T-helper 17 cell (primary cell): ENCODE data around the gene ALPK1. TPM values are rescaled to one million over a fixed set of nuclear protein-coding genes. Genes with fewer than 3 reads are reported as not detected.
"Not testable (repeated sequence)": the region's sequence is repeated elsewhere in the genome, so short reads cannot be mapped to it uniquely, and the experiment has no call there.

ENCODE experiments used
- ATAC-seq: fragments of 150-1000 bp; cut with Tn5 transposase; 2 replicates; pipeline ENCODE4 v1.10.0; 2021; ENCODE audit warnings: mild to moderate bottlenecking, moderate library complexity
- DNase-seq, 3 donors: peaks; one replicate each; pipeline versions ENCODE4 v3.0.0 to v3.0.0-alpha.2; 2020 to 2021
- H3K9me3 ChIP-seq: one replicate; pipeline ENCODE4 v1.7.0; 2013; ENCODE audit warnings: low read length, mild to moderate bottlenecking; ENCODE audit not compliant: control insufficient read depth, poor library complexity, severe bottlenecking
- H3K27ac Mint-ChIP-seq: one replicate; pipeline ENCODE4 v1.8.0; 2022; ENCODE audit warnings: mild to moderate bottlenecking, moderate library complexity, mixed read lengths
- H3K27me3 Mint-ChIP-seq: one replicate; pipeline ENCODE4 v1.8.0; 2022; ENCODE audit warnings: mixed read lengths
- H3K36me3 Mint-ChIP-seq: one replicate; pipeline ENCODE4 v1.8.0; 2022; ENCODE audit warnings: low read depth, mixed read lengths
- H3K4me1 Mint-ChIP-seq: one replicate; pipeline ENCODE4 v1.8.0; 2022; ENCODE audit warnings: mild to moderate bottlenecking, mixed read lengths
- H3K4me3 Mint-ChIP-seq: one replicate; pipeline ENCODE4 v1.8.0; 2022; ENCODE audit warnings: mild to moderate bottlenecking, moderate library complexity, mixed read lengths
- total RNA-seq, 4 donors: library from RNA in 2 of 4; stranded (reverse) in 2 of 4; gene quantifications; one replicate each; pipeline ENCODE4 v1.2.3 and lab custom pipeline; 2022 to 2026

The ALPK1 gene
- total RNA-seq, 2 donors from 2014 or later = 7.1 to 18.2 TPM

- ATAC-seq (no peak), DNase-seq (no peak)
- Mint-ChIP-seq H3K27ac (no peak overlapping the region), H3K4me1 (no peaks in the 10 kb centered on the region), H3K27me3 (no peaks in the 10 kb centered on the region), H3K4me3 (no peak overlapping the region), H3K36me3 (peaks cover 9% of the 10 kb centered on the region)
- no peaks in the 10 kb centered on the region for H3K9me3 ChIP-seq
Observed at GRCh38 chr4:112423591-112423990, 126.4 kb downstream of the ALPK1 start.

- H3K27me3 Mint-ChIP-seq = no peaks in the 10 kb centered on the region
- ATAC-seq = no peak
Observed at GRCh38 chr4:112425823-112426222, 128.7 kb downstream of the ALPK1 start.

DNA sequence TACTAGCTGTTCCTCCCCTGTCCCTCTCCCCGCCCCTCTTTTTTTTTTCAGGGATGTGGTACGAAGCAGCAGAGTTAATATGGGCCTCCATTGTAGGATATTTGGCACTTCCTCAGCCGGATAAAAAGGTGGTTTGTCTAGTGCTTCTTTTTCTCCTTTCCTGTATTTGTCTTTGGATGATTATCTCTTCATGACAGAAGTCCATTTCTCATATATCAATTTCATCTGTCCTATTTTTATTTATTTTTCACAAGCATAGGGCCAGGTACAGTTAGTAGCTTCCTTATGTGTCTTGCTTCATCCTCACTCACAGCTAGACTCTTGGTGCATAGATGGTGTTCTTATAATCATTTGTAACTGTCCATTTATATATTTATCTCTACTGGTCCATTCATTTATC is 129.2 kb downstream of the ALPK1 start:
- no peaks in the 10 kb centered on the region for H3K4me1 Mint-ChIP-seq
- no peak for ATAC-seq
- peaks cover 16% of the 10 kb centered on the region for H3K36me3 Mint-ChIP-seq
- H3K4me3 Mint-ChIP-seq = no peak overlapping the region
- no peak overlapping the region for H3K27ac Mint-ChIP-seq
- DNase-seq = no peak
- H3K27me3 Mint-ChIP-seq = no peaks in the 10 kb centered on the region
- no peaks in the 10 kb centered on the region for H3K9me3 ChIP-seq

More at GRCh38 chr4:112425823-112426222, 128.7 kb downstream of the ALPK1 start:
- Mint-ChIP-seq H3K27ac (no peak overlapping the region), H3K4me1 (no peaks in the 10 kb centered on the region), H3K4me3 (no peak overlapping the region), H3K36me3 (peaks cover 14% of the 10 kb centered on the region)
- no peaks in the 10 kb centered on the region for H3K9me3 ChIP-seq
- no peak for DNase-seq

GRCh38 chr4:112431158-112431557 is 134.0 kb downstream of the ALPK1 start:
- H3K36me3 Mint-ChIP-seq = peaks cover 11% of the 10 kb centered on the region
- DNase-seq (no peak), ATAC-seq (no peak)
- no peaks in the 10 kb centered on the region for H3K27me3 Mint-ChIP-seq
- no peaks in the 10 kb centered on the region for H3K4me1 Mint-ChIP-seq
- no peak overlapping the region for H3K27ac Mint-ChIP-seq
- no peaks in the 10 kb centered on the region for H3K9me3 ChIP-seq
- no peak overlapping the region for H3K4me3 Mint-ChIP-seq

DNA sequence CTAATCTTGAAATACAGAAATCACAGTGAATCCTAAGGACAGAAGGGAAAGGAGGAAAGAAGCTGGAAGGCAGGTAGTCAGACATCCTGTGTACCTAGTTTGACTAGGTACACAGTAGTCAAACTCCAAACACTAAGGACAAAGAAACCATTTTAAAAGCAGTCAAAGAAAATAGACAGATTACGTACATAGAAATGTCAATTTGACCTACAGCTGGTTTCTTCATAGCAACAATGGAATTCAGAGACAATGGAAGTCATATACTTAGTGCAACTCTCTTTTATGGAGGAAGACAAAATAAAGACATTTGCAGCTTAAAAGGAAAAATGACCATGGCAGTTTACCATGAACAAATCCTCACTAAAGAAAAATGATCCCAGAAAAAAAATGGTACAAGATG is 139.8 kb downstream of the ALPK1 start:
- ATAC-seq (no peak), DNase-seq (no peak)
- H3K36me3 Mint-ChIP-seq = peaks cover 18% of the 10 kb centered on the region
- H3K27ac Mint-ChIP-seq = no peak overlapping the region
- no peaks in the 10 kb centered on the region for H3K27me3 Mint-ChIP-seq
- no peak overlapping the region for H3K4me3 Mint-ChIP-seq
- no peaks in the 10 kb centered on the region for H3K4me1 Mint-ChIP-seq
- H3K9me3 ChIP-seq = no peaks in the 10 kb centered on the region

- not testable (repeated sequence) for H3K27ac Mint-ChIP-seq, H3K4me1 Mint-ChIP-seq, H3K9me3 ChIP-seq, H3K27me3 Mint-ChIP-seq, H3K4me3 Mint-ChIP-seq, ATAC-seq, DNase-seq
- H3K36me3 Mint-ChIP-seq = peaks cover 17% of the 10 kb centered on the region
Observed at GRCh38 chr4:112442226-112442625, 145.1 kb downstream of the ALPK1 start.

DNA sequence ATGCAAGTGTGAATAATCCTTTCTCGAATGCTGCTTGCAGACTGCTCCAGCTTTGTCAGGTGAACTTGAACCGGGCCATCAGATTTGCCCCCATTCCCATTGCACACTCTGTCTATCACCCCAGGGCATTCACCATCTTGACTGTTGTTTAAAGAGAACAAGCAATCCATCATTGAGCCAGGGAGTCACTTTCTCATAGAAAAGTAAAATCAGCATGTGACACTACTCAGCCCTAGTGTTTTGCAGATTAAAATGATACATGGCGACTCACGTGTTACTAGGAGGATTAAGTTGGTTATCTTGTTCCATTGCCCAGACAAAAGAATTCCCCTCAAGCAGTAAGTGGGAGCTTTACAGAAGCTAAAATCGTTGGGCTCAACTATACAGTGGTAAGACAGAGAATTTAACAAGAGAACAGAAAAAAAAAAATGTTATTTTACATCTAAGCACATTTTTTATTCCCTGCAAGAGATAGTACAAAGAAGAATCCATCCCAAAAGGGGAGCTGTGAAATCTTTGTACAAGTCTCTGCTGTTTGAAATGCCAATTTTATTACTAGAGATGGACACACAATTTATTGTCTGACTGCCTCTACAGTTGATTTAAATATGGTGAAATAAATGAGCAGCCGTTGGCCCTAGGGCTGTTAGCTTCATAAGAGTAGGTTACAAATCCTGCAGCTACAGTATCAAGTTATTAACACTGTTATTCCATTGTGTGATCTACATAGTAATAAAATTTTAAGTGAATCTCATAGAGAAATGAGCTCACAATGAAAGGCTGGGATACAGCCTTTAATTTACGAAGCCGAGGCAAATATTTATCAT is 151.3 kb downstream of the ALPK1 start:
- ATAC-seq (no peak), DNase-seq (no peak)
- peaks cover 2% of the 10 kb centered on the region for H3K36me3 Mint-ChIP-seq
- H3K4me3 Mint-ChIP-seq = no peak overlapping the region
- H3K27me3 Mint-ChIP-seq = no peaks in the 10 kb centered on the region
- H3K9me3 ChIP-seq = peaks cover 4% of the 10 kb centered on the region
- H3K4me1 Mint-ChIP-seq = no peaks in the 10 kb centered on the region
- no peak overlapping the region for H3K27ac Mint-ChIP-seq

DNA sequence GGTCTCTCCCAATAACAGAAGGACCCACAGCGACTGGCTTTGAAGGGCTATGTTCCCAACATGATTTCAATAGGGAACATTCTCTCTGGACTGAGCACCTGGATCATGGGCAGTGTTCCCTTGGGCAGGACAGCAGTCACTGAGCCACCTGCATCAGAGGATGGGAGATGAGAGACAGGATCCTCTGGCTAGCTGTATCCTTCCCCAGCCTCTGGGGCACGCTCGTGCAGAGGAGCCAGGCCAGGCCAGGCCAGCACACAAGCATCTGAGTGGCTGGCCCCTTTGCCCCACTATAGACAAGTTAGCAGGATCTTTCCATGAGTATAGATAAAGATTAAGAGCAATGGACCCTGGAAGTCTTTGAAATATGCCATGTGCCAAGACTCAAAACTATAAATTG is 152.5 kb downstream of the ALPK1 start:
- no peaks in the 10 kb centered on the region for H3K4me1 Mint-ChIP-seq
- ATAC-seq = no peak
- no peak for DNase-seq
- H3K9me3 ChIP-seq = peaks cover 4% of the 10 kb centered on the region
- no peak overlapping the region for H3K4me3 Mint-ChIP-seq
- no peaks in the 10 kb centered on the region for H3K27me3 Mint-ChIP-seq
- H3K27ac Mint-ChIP-seq = no peak overlapping the region
- peaks cover 2% of the 10 kb centered on the region for H3K36me3 Mint-ChIP-seq

DNA sequence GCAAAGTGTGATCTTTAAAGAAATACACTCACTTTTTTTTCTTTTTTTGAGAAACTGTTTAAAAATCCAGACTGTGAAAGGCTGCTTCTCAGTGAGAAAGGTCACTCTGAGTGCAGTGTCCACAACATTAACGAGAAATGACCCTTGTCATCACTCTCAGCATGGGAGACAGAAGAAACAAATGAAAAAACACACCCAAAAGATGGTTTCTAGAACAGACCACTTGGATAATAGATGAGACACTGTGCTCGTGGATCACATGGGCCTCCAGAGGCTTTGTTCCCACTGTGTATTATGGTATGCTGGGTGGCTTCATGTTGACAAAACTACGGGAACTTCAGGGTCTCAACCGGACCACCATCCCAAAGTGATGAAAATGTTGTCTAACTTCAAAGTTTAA is 153.9 kb downstream of the ALPK1 start:
- ATAC-seq (no peak), DNase-seq (no peak)
- H3K36me3 Mint-ChIP-seq = no peaks in the 10 kb centered on the region

GRCh38 chr4:112451831-112452230 is 154.7 kb downstream of the ALPK1 start:
- DNase-seq (no peak), ATAC-seq (no peak)
- Mint-ChIP-seq H3K4me1 (no peaks in the 10 kb centered on the region), H3K27me3 (no peaks in the 10 kb centered on the region), H3K36me3 (no peaks in the 10 kb centered on the region), H3K4me3 (no peak overlapping the region), H3K27ac (no peak overlapping the region)
- peaks cover 3% of the 10 kb centered on the region for H3K9me3 ChIP-seq

More for the DNA sequence above, 153.9 kb downstream of the ALPK1 start:
- Mint-ChIP-seq H3K27me3 (no peaks in the 10 kb centered on the region), H3K4me3 (no peak overlapping the region), H3K27ac (no peak overlapping the region), H3K4me1 (no peaks in the 10 kb centered on the region)
- H3K9me3 ChIP-seq = no peaks in the 10 kb centered on the region

DNA sequence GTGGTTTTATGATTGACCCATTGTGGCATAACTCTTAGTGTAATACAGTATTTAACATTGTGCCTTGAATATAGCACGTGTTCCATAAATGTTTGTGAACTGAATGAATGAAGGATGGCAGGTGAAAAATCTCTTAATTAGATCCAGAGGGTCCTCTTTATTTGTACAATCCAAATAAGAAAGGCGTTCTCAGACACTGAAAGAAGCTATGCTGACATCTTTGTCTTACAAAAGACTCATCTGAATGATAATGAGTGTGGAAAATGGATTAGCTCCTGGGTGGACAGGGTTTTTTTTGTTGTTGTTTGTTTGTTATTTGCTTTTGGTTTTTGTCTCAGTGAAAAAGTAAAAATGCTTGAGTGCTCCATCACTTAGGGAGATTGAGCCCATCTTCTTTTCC is 156.2 kb downstream of the ALPK1 start:
- ATAC-seq (no peak), DNase-seq (no peak)
- no peaks in the 10 kb centered on the region for H3K27me3 Mint-ChIP-seq
- no peak overlapping the region for H3K4me3 Mint-ChIP-seq
- no peaks in the 10 kb centered on the region for H3K36me3 Mint-ChIP-seq
- no peak overlapping the region for H3K27ac Mint-ChIP-seq
- H3K9me3 ChIP-seq = peaks cover 3% of the 10 kb centered on the region
- H3K4me1 Mint-ChIP-seq = no peaks in the 10 kb centered on the region

DNA sequence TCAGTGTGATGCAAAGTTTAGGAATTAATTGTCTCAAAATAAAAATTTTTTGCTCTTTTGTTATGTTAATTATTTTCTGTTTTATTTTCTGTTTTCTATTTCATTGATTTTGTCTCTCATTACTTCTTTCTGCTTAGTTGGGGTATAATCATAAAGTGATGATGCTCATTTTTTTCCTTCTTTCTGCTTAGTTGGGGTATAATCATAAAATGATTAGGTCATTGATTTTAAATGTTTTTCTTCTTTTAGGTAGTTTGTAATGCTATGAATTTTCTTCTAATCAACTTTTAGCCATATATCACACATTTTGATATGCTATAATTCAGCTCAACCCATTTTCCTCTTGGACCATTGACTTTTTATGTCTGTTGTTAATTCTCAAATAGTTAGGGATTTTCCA is 175.1 kb downstream of the ALPK1 start:
- Mint-ChIP-seq H3K4me3 (peak overlapping the region; percentile 16), H3K4me1 (no peaks in the 10 kb centered on the region), H3K36me3 (no peaks in the 10 kb centered on the region), H3K27me3 (no peaks in the 10 kb centered on the region), H3K27ac (no peak overlapping the region)
- DNase-seq = no peak
- no peaks in the 10 kb centered on the region for H3K9me3 ChIP-seq
- ATAC-seq = no peak

- ATAC-seq = no peak
- H3K4me3 Mint-ChIP-seq = no peak overlapping the region
- no peaks in the 10 kb centered on the region for H3K36me3 Mint-ChIP-seq
- no peaks in the 10 kb centered on the region for H3K4me1 Mint-ChIP-seq
- DNase-seq = no peak
- H3K27ac Mint-ChIP-seq = no peak overlapping the region
- no peaks in the 10 kb centered on the region for H3K9me3 ChIP-seq
- H3K27me3 Mint-ChIP-seq = no peaks in the 10 kb centered on the region
Observed at GRCh38 chr4:112473985-112474384, 176.8 kb downstream of the ALPK1 start.

DNA sequence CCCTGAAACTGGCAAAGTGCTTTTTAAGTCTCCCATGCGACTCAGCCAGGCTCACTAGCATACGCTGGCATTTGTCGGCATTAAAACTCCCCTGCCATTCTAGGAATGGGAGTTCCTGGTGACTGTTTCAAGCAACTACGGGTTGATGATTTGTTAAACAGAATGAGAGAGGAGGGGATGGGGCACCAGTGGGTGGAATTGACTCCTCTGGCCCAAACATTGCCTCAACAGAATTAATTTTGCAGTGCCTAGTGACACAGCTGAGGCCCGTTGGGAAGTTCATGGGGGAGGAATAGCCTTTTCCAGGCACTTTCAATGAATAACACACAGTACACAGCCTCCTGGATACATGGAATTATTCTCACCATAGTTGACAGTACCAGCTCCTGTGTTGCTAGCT is 188.8 kb downstream of the ALPK1 start:
- DNase-seq (no peak), ATAC-seq (no peak)
- Mint-ChIP-seq H3K27ac (no peak overlapping the region), H3K27me3 (peaks cover 12% of the 10 kb centered on the region), H3K4me3 (no peak overlapping the region), H3K36me3 (no peaks in the 10 kb centered on the region), H3K4me1 (no peaks in the 10 kb centered on the region)
- H3K9me3 ChIP-seq = no peaks in the 10 kb centered on the region
